GM12801 (cell line): ENCODE measurements around the gene ZSCAN16.

ENCODE experiments used
- CTCF ChIP-seq: IDR thresholded peaks from one replicate; pipeline ENCODE4 v1.5.1; 2011; ENCODE audit warnings: control low read depth; ENCODE audit not compliant: insufficient read length; ENCODE audit errors: extremely low read depth

Gene ZSCAN16

GRCh38 chr6:28135393-28135792 is 11.0 kb downstream of the ZSCAN16 start:
- no peak for TF ChIP-seq CTCF

- no peak for TF ChIP-seq CTCF
These were observed 12.4 kb downstream of the ZSCAN16 start for GRCh38 chr6:28136585-28137504.

- no peak for TF ChIP-seq CTCF
These were observed 13.1 kb downstream of the ZSCAN16 start for GRCh38 chr6:28137505-28137981.

GRCh38 chr6:28139860-28140543 is 15.6 kb downstream of the ZSCAN16 start:
- no peak for TF ChIP-seq CTCF

- no peak for TF ChIP-seq CTCF
These were observed 16.2 kb downstream of the ZSCAN16 start for GRCh38 chr6:28140616-28141015.

GRCh38 chr6:28141500-28142329 is 17.3 kb downstream of the ZSCAN16 start, which contains the start of gene ZKSCAN8:
ZKSCAN8 (plus strand) TSS chr6:28141883; CDS start chr6:28148408, 6,525 bp downstream.
- no peak for TF ChIP-seq CTCF
